AG09309 (cell line): Measurements from ENCODE around the gene SEC14L2.

Source experiments
- DNase-seq: peaks from one replicate; pipeline ENCODE4 v3.0.0-alpha.2; 2010; ENCODE audit warnings: low read depth
- H3K4me3 ChIP-seq: 2 replicates; pipeline ENCODE4 v1.5.1; 2011; ENCODE audit warnings: mild to moderate bottlenecking, low read depth, low read length, moderate library complexity; ENCODE audit not compliant: control insufficient read depth
- CTCF ChIP-seq: IDR thresholded peaks from 2 replicates; pipeline ENCODE4 v1.5.1; 2011; ENCODE audit warnings: mild to moderate bottlenecking, low read depth, low read length, inconsistent platforms; ENCODE audit not compliant: insufficient read depth, control insufficient read depth; ENCODE audit errors: missing control alignments

SEC14L2 gene

DNA sequence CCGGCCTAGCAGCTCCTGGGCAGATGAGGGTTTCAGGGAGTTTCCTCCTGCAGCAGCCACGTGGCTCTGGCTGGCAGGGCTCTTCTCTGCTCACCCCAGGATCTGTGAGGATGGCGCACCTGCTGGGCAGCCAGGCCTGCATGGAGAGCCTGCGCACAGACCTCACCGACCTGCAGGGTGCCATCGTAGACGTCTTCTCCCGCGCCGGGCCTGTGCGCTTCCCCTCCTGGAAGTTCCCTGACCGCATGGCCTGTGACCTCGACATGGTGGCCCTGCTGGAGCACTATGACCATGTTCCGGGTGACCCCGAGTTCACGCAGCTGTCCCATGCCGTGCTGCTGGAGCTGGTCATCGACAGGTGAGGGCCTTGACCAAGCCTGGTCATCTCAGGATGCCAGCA is 30.9 kb upstream of the SEC14L2 start:
- H3K4me3 ChIP-seq: no peak overlapping the region
- TF ChIP-seq CTCF: no peak
- DNase-seq: no peak

GRCh38 chr22:30368420-30368819 is 28.4 kb upstream of the SEC14L2 start:
- TF ChIP-seq CTCF: no peak
- no peak overlapping the region for H3K4me3 ChIP-seq
- DNase-seq: no peak

DNA sequence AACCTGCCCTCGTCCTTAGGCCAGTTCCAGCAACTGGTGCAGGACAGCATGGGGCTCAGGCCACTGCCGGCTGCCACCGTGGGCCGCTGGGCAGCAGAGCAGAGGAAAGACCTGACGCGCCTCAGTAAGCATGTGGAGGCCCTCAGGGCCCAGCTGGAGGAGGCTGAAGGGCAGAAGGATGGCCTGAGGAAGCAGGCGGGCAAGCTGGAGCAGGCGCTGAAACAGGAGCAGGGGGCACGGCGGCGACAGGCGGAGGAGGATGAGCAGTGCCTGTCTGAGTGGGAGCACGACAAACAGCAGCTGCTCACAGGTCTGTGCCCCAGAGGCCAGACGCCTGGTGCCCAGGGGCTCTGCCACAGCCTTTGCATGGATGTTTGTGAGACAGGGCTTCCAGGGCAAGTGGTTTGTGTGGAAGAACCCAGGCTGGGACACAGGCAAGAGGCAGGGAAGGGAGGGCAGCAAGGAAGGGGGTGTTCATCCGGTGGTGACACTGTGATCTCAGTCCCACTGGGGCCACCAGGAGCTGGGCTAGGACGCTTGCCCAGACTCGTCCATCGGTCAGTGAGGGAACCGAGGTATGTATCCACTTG is 26.1 kb upstream of the SEC14L2 start:
- TF ChIP-seq CTCF: no peak
- no peak overlapping the region for H3K4me3 ChIP-seq
- no peak for DNase-seq

DNA sequence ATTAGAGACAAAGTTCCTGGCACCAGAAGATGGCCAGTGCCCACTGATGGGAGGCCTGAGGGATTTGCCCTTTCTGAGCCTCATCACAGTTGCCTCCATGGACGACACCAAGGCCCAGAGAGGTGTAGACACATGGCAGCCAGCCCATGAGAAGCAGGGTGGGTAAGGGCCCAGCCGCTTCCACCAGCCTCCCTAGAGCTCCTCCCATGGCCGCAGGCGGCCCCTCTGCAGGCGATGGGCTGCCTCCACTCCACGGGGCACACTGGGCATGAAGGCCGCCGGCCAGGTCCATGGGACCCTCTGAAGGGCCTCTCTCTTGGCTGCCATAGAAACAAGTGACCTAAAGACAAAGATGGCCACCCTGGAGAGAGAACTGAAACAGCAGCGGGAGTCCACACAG is 25.5 kb upstream of the SEC14L2 start:
- H3K4me3 ChIP-seq: no peak overlapping the region
- no peak for TF ChIP-seq CTCF
- DNase-seq: no peak

DNA sequence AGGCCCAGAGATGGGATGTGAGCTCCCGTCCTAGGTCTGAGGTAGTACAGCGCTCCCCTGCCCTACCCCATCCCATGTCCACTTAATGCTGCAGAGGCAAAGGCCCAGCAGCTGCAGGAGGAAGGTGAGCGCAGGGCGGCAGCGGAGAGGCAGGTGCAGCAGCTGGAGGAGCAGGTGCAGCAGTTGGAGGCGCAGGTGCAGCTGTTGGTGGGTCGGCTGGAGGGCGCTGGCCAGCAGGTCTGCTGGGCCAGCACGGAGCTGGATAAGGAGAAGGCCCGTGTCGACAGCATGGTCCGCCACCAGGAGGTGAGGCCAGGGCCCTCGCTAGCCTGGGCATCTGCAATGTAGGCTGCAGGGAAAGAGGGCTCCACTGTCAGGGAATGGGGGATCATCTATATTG is 24.8 kb upstream of the SEC14L2 start:
- no peak for DNase-seq
- TF ChIP-seq CTCF: no peak
- H3K4me3 ChIP-seq: no peak overlapping the region

- DNase-seq: no peak
- no peak for TF ChIP-seq CTCF
- H3K4me3 ChIP-seq: no peak overlapping the region
Observed at GRCh38 chr22:30372915-30373314, 23.9 kb upstream of the SEC14L2 start.
